Sigmoid colon (tissue), 7 donors: Measurements from ENCODE around the gene N4BP2. TPM values are rescaled to one million over a fixed set of nuclear protein-coding genes. Genes with fewer than 3 reads are reported as not detected.
"Not testable (repeated sequence)": the region's sequence is repeated elsewhere in the genome, so short reads cannot be mapped to it uniquely, and the experiment has no call there.

Experiments used
- DNase-seq: peaks from one replicate; pipeline ENCODE4 v3.0.0-alpha.2; 2019
- H3K27ac ChIP-seq, 4 donors: fragments of 200-600 bp; sonication (generic); one replicate each; pipeline ENCODE4 v1.5.1; 2016 to 2019; ENCODE audit warnings: mild to moderate bottlenecking in 1 of 4
- H3K27me3 ChIP-seq, 3 donors: fragments of 200-600 bp; sonication (generic); one replicate each; pipeline ENCODE4 v1.5.1; 2019; ENCODE audit warnings: mild to moderate bottlenecking in 1 of 3
- H3K36me3 ChIP-seq, 4 donors: fragments of 200-600 bp; sonication (generic); one replicate each; pipeline ENCODE4 v1.5.1; 2016 to 2019
- H3K4me1 ChIP-seq, 4 donors: fragments of 200-600 bp; sonication (generic); one replicate each; pipeline ENCODE4 v1.5.1; 2017 to 2019
- H3K4me3 ChIP-seq, 4 donors: fragments of 200-600 bp; sonication (generic); one replicate each; pipeline ENCODE4 v1.5.1; 2017 to 2019; ENCODE audit warnings: mild to moderate bottlenecking in 2 of 4, moderate library complexity in 1 of 4
- H3K9me3 ChIP-seq, 4 donors: fragments of 200-600 bp in 3 of 4; sonication (generic) in 3 of 4; one replicate each; pipeline versions ENCODE4 v1.5.1 to v1.6.1; 2013 to 2019
- EP300 ChIP-seq, 4 donors: sonication (generic); formaldehyde crosslinking; IDR thresholded peaks; one replicate each; pipeline ENCODE4 v1.6.1; 2017; ENCODE audit warnings: antibody characterized with exemption in 4 of 4
- POLR2A ChIP-seq, 2 donors: fragments of 450-650 bp; IDR thresholded peaks; one replicate each; pipeline ENCODE4 v1.6.1; 2016; ENCODE audit warnings: antibody characterized with exemption in 2 of 2, mild to moderate bottlenecking in 2 of 2, moderate library complexity in 2 of 2
- POLR2AphosphoS5 ChIP-seq, 4 donors: sonication (generic); formaldehyde crosslinking; IDR thresholded peaks; one replicate each; pipeline ENCODE4 v1.6.1; 2017; ENCODE audit warnings: antibody characterized with exemption in 4 of 4
- WGBS, 2 donors: extraction: QIAGEN DNeasy Blood & Tissue Kit; methylation state at CpG; one replicate each; pipeline ENCODE4 v1.1.7; 2013; 5-methylcytosine and 5-hydroxymethylcytosine counted together
- intact Hi-C: fragments of 100-400 bp; cut with DNase I; formaldehyde crosslinking; loops from one replicate; pipeline ENCODE4 v1.15.1; 2023
- polyA plus RNA-seq, 3 donors: library from polyadenylated mRNA; stranded (reverse); fragments of 200-250 nt; gene quantifications; one replicate each; pipeline ENCODE4 v1.2.3, GENCODE V29; 2013
- total RNA-seq, 4 donors: library from RNA; depleted of rRNA; stranded (reverse); fragments of >200 nt; gene quantifications; one replicate each; pipeline ENCODE4 v1.1.0, GENCODE V29; 2016
- TF ChIP-seq, protein P1 (sequence below), 4 experiments: fragments of 450-650 bp in 3 of 4; fragments of 200-600 bp in 1 of 4; IDR thresholded peaks; one replicate each; pipeline ENCODE4 v1.5.1; 2016 to 2019; ENCODE audit warnings: antibody characterized with exemption in 4 of 4, mild to moderate bottlenecking in 3 of 4, moderate library complexity in 2 of 4
- donor health status: healthy with polysubstance abuse.
- donor health status: Bipolar disorder and iron deficiency.
- donor health status: healthy.

Gene N4BP2
- total and polyA plus RNA-seq, 7 donors = 1.4 to 11.9 (median 7.9) TPM

- intact Hi-C loops = no loop called here
- TF ChIP-seq EP300 (IDR thresholded peaks at IDR 0.05) (no peak), POLR2A (IDR thresholded peaks at IDR 0.05) (no peak), POLR2AphosphoS5 (IDR thresholded peaks at IDR 0.05) (no peak)
- TF ChIP-seq, protein P1, sequence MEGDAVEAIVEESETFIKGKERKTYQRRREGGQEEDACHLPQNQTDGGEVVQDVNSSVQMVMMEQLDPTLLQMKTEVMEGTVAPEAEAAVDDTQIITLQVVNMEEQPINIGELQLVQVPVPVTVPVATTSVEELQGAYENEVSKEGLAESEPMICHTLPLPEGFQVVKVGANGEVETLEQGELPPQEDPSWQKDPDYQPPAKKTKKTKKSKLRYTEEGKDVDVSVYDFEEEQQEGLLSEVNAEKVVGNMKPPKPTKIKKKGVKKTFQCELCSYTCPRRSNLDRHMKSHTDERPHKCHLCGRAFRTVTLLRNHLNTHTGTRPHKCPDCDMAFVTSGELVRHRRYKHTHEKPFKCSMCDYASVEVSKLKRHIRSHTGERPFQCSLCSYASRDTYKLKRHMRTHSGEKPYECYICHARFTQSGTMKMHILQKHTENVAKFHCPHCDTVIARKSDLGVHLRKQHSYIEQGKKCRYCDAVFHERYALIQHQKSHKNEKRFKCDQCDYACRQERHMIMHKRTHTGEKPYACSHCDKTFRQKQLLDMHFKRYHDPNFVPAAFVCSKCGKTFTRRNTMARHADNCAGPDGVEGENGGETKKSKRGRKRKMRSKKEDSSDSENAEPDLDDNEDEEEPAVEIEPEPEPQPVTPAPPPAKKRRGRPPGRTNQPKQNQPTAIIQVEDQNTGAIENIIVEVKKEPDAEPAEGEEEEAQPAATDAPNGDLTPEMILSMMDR (IDR thresholded peaks at IDR 0.05) = no peak
- H3K9me3 ChIP-seq = no peaks in the 10 kb centered on the region
- no peak overlapping the region for H3K27ac ChIP-seq
- H3K27me3 ChIP-seq = no peaks in the 10 kb centered on the region
- WGBS, 2 donors = 94 to 98% methylated on average over 8 of the region's 8 CpGs
- no peaks in the 10 kb centered on the region for H3K4me1 ChIP-seq
- H3K4me3 ChIP-seq = no peak overlapping the region
- DNase-seq = no peak
- peaks cover 0 to 10% (median 0%) of the 10 kb centered on the region in 4 donors for H3K36me3 ChIP-seq
Measured at GRCh38 chr4:40099010-40099409, 42.4 kb downstream of the N4BP2 start.

DNA sequence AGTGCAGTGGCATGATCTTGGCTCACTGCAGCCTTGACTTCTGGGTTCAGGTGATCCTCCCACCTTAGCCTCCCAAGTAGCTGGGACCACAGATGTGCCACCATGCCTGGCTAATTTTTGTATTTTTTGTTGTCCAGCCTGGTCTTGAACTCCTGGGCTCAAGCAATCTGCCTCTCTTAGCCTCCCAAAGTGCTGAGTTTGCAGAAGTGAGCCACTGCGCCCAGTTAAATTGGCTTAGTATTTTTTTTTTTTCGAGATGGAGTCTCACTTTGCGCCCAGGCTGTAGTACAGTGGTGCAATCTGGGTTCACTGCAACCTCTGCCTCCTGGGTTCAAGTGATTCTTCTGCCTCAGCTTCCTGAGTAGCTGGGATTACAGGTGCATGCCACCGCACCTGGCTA is 50.5 kb downstream of the N4BP2 start:
- DNase-seq, H3K4me3 ChIP-seq, H3K27me3 ChIP-seq, intact Hi-C loops, H3K27ac ChIP-seq, H3K9me3 ChIP-seq, H3K4me1 ChIP-seq: not testable (repeated sequence)
- 97% methylated on average over 4 of the region's 4 CpGs for WGBS, 2 donors
- peaks cover 0 to 17% (median 0%) of the 10 kb centered on the region in 4 donors for H3K36me3 ChIP-seq

GRCh38 chr4:40112027-40112792 is 55.6 kb downstream of the N4BP2 start:
- no peak for TF ChIP-seq POLR2AphosphoS5 (IDR thresholded peaks at IDR 0.05)
- no peak for TF ChIP-seq EP300 (IDR thresholded peaks at IDR 0.05)
- TF ChIP-seq, protein P1 (IDR thresholded peaks at IDR 0.05) = no peak
- no peaks in the 10 kb centered on the region for H3K9me3 ChIP-seq
- H3K27me3 ChIP-seq = no peaks in the 10 kb centered on the region
- intact Hi-C loops = no loop called here
- DNase-seq = no peak
- H3K36me3 ChIP-seq = peaks cover 0 to 9% (median 0%) of the 10 kb centered on the region in 4 donors
- 97 to 98% methylated on average over 3 of the region's 3 CpGs for WGBS, 2 donors
- no peaks in the 10 kb centered on the region for H3K4me1 ChIP-seq
- no peak overlapping the region for H3K4me3 ChIP-seq
- no peak overlapping the region for H3K27ac ChIP-seq

DNA sequence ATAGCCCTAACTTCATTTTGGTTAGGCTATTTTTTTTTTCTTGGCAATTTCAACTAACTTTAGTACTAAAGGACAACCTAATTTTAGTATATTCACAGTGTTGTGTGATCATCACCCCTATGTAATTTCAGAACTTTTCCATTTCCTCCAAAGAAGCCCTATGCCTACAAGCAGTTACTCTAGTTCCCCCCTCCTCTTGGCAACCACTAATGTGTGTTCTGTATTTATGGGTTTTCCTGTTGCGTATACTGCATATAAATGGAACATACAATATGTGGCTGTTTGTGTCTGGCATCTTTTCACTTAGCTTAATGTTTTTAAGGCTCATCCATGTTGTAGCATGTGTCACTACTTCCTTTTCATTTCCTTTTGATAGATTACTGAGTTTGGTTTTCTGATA is 57.6 kb downstream of the N4BP2 start:
- 83 to 96% methylated on average over 1 of the region's 1 CpG for WGBS, 2 donors

GRCh38 chr4:40118861-40119260 is 62.2 kb downstream of the N4BP2 start:
- no peak overlapping the region for H3K27ac ChIP-seq
- H3K4me1 ChIP-seq = no peaks in the 10 kb centered on the region
- no peaks in the 10 kb centered on the region for H3K9me3 ChIP-seq
- intact Hi-C loops = no loop called here
- no peak for DNase-seq
- 88 to 93% methylated on average over 1 of the region's 1 CpG for WGBS, 2 donors
- H3K36me3 ChIP-seq = no peaks in the 10 kb centered on the region
- TF ChIP-seq POLR2AphosphoS5 (IDR thresholded peaks at IDR 0.05) = no peak
- no peak overlapping the region for H3K4me3 ChIP-seq
- H3K27me3 ChIP-seq = no peaks in the 10 kb centered on the region

More for the DNA sequence above, 57.6 kb downstream of the N4BP2 start:
- no peak overlapping the region for H3K4me3 ChIP-seq
- intact Hi-C loops = no loop called here
- H3K9me3 ChIP-seq = no peaks in the 10 kb centered on the region
- TF ChIP-seq EP300 (IDR thresholded peaks at IDR 0.05) (no peak), POLR2AphosphoS5 (IDR thresholded peaks at IDR 0.05) (no peak), POLR2A (IDR thresholded peaks at IDR 0.05) (no peak)
- TF ChIP-seq, protein P1 (IDR thresholded peaks at IDR 0.05) = no peak
- peaks cover 0 to 9% (median 0%) of the 10 kb centered on the region in 4 donors for H3K36me3 ChIP-seq
- no peak for DNase-seq
- no peaks in the 10 kb centered on the region for H3K27me3 ChIP-seq
- no peak overlapping the region for H3K27ac ChIP-seq
- H3K4me1 ChIP-seq = no peaks in the 10 kb centered on the region

- H3K4me1 ChIP-seq = no peaks in the 10 kb centered on the region
- H3K27ac ChIP-seq = no peak overlapping the region
- H3K36me3 ChIP-seq = no peaks in the 10 kb centered on the region
- intact Hi-C loops = no loop called here
- no peak overlapping the region for H3K4me3 ChIP-seq
- TF ChIP-seq POLR2A (IDR thresholded peaks at IDR 0.05) (no peak), POLR2AphosphoS5 (IDR thresholded peaks at IDR 0.05) (no peak), EP300 (IDR thresholded peaks at IDR 0.05) (no peak)
- TF ChIP-seq, protein P1 (IDR thresholded peaks at IDR 0.05) = no peak
- H3K9me3 ChIP-seq = no peaks in the 10 kb centered on the region
- DNase-seq = no peak
- no peaks in the 10 kb centered on the region for H3K27me3 ChIP-seq
- 96% methylated on average over 3 of the region's 3 CpGs for WGBS, 2 donors
Measured at GRCh38 chr4:40119344-40119743, 62.7 kb downstream of the N4BP2 start.
